Mammary microvascular endothelial cell (primary cell): ENCODE measurements around the gene PRR20E. TPM values are rescaled to one million over a fixed set of nuclear protein-coding genes. Genes with fewer than 3 reads are reported as not detected.

ENCODE experiments used
- total RNA-seq: library from RNA; depleted of rRNA; stranded (reverse); fragments of >200 nt; gene quantifications from 2 replicates; pipeline ENCODE4 v1.2.3, GENCODE V29; 2015

PRR20E gene
- not detected in 2 replicates for total RNA-seq

GRCh38 chr13:57166897-57167296, at the start of gene PRR20E:
Gene PRR20E (plus strand): TSS chr13:57167197. CDS start chr13:57167584, 387 bp downstream.

GRCh38 chr13:57140235-57140968, 26.6 kb upstream of the PRR20E start, which contains the start of gene PRR20A:
Gene PRR20A (plus strand): TSS chr13:57140918. CDS start chr13:57141305, 387 bp downstream.

GRCh38 chr13:57147188-57147587, 19.8 kb upstream of the PRR20E start, which contains the start of gene PRR20B:
Gene PRR20B (plus strand): TSS chr13:57147488. CDS start chr13:57147875, 387 bp downstream.

GRCh38 chr13:57153761-57154160, 13.2 kb upstream of the PRR20E start, which contains the start of gene PRR20C:
Gene PRR20C (plus strand): TSS chr13:57154061. CDS start chr13:57154448, 387 bp downstream.

GRCh38 chr13:57160332-57160731, 6.7 kb upstream of the PRR20E start, which contains the start of gene PRR20D:
Gene PRR20D (plus strand): TSS chr13:57160632. CDS start chr13:57161019, 387 bp downstream.

Other genes starting within 250 kb of the PRR20E start
- not detected in 2 replicates for gene PRR20A, start 26.3 kb upstream of the PRR20E start, total RNA-seq
- not detected in 2 replicates for gene PRR20B, start 19.7 kb upstream of the PRR20E start, total RNA-seq
- not detected in 2 replicates for gene PRR20C, start 13.1 kb upstream of the PRR20E start, total RNA-seq
- not detected in 2 replicates for gene PRR20D, start 6.6 kb upstream of the PRR20E start, total RNA-seq